ENCODE measurements around the gene CSTF2. TPM values are rescaled to one million over a fixed set of nuclear protein-coding genes. Genes with fewer than 3 reads are reported as not detected.

Gene CSTF2
- total and polyA plus RNA-seq, 9 of the 15 experiments (the other 6 are each of a cell fraction or from before 2014, with no cell fraction given), result 11.6 to 57.9 (median 46.4) TPM

DNA sequence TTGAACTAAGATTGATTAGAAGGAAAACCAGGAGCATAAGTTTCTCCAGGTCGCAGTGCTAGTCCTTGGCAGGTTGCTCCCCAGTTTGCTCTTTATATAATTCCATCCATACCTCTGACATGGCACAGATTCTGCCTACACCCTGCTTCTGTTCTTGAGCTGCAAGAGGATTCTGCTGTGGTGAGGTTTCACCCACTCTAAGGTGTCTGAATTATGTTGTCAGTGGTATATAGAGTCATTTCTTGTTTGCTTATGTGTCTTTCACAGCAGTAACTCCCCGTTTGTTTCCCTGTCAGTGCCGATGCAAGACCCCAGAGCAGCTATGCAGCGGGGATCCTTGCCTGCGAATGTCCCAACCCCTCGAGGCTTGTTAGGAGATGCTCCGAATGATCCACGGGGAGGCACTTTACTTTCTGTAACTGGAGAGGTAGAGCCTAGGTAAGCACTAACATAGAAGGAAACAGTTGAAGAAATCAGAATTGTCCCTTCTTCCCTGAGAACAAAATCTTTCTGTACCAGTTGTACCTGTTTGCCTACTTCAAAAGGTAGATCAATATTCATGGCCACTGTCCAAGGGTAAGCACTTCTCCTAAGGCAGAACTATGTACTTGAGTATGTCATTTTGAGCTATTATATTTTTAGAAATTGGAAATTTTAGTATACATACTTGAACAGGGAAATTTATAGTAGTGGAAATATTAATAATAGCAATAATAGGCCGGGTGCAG, 11.2 kb downstream of the CSTF2 start (continued):
- TF ChIP-seq MAZ (CRISPR knock-in tag; conservative IDR thresholded peaks at IDR 0.05 in 1 of 2, IDR thresholded peaks at IDR 0.05 in 1 of 2) (no peak), PPARD (CRISPR knock-in tag; IDR thresholded peaks at IDR 0.05) (no peak), PURB (CRISPR knock-in tag; IDR thresholded peaks at IDR 0.05; ENCODE audit: low read depth) (no peak), ZMIZ1 (IDR thresholded peaks at IDR 0.05; ENCODE audit: low read depth in 2 of 2, low read length in 2 of 2) (no peak), ZNF239 (CRISPR knock-in tag; IDR thresholded peaks at IDR 0.05) (no peak), SRSF1 (IDR thresholded peaks at IDR 0.05; ENCODE audit: low read depth, low read length) (no peak), DLX4 (CRISPR knock-in tag; IDR thresholded peaks at IDR 0.05) (no peak)
- TF ChIP-seq, protein P1, sequence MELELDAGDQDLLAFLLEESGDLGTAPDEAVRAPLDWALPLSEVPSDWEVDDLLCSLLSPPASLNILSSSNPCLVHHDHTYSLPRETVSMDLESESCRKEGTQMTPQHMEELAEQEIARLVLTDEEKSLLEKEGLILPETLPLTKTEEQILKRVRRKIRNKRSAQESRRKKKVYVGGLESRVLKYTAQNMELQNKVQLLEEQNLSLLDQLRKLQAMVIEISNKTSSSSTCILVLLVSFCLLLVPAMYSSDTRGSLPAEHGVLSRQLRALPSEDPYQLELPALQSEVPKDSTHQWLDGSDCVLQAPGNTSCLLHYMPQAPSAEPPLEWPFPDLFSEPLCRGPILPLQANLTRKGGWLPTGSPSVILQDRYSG (tag; conservative IDR thresholded peaks at IDR 0.05; ENCODE audit: low read depth), result no peak
